Neutrophil (primary cell): ENCODE results near the gene PHGDH.

Experiments used
- H3K27ac ChIP-seq: fragments of 200-600 bp; sonication (generic); 2 replicates; pipeline ENCODE4 v1.5.1; 2016; ENCODE audit warnings: mild to moderate bottlenecking, moderate library complexity
- H3K27me3 ChIP-seq: fragments of 200-600 bp; sonication (generic); 2 replicates; pipeline ENCODE4 v1.6.0; 2016; ENCODE audit warnings: mild to moderate bottlenecking
- H3K36me3 ChIP-seq: fragments of 200-600 bp; sonication (generic); 2 replicates; pipeline ENCODE4 v1.5.1; 2017
- H3K4me1 ChIP-seq, 2 experiments: fragments of 200-600 bp in 1 of 2; sonication (generic) in 1 of 2; 1 replicate in 1 of 2; 2 replicates in 1 of 2; pipeline versions ENCODE4 v1.5.1 to v1.6.1; 2013 to 2016; ENCODE audit warnings: low read depth in 1 of 2, low read length in 1 of 2, mild to moderate bottlenecking in 1 of 2, moderate library complexity in 1 of 2; ENCODE audit not compliant: control insufficient read depth in 1 of 2, insufficient read depth in 1 of 2
- H3K4me3 ChIP-seq, 2 experiments: fragments of 200-600 bp in 1 of 2; sonication (generic) in 1 of 2; 1 replicate in 1 of 2; 2 replicates in 1 of 2; pipeline ENCODE4 v1.5.1; 2013 to 2016; ENCODE audit warnings: low read depth in 1 of 2, low read length in 1 of 2, mild to moderate bottlenecking in 1 of 2, moderate library complexity in 1 of 2
- H3K9me3 ChIP-seq: fragments of 200-600 bp; sonication (generic); 2 replicates; pipeline ENCODE4 v1.5.1; 2016
- TF ChIP-seq, protein P1 (sequence below): fragments of 200-600 bp; sonication (generic); IDR thresholded peaks from 2 replicates; pipeline ENCODE4 v1.5.1; 2016; ENCODE audit warnings: antibody characterized with exemption

PHGDH gene

DNA sequence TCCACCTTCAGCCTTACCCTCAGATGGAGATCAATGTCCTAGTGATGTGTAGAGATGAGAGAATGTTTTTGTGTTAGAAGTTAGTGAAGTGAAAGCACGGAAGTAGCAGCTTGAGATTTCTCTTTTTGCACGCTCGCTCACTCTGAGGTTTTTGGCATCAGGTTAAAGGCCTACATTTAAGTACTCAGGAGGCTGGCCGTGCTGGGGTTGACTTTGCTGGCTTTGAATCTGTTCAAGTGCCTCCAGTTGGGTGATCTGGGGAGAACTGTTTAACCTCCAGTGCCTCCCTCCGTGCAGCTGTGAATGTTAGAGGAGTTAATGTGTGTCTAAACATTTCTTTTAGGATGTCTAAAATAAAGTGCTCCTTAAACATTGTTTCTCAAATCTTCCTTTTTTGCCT, 13.9 kb downstream of the PHGDH start:
- Histone ChIP-seq H3K27ac (no peak overlapping the region), H3K4me3 (no peak overlapping the region), H3K9me3 (no peaks in the 10 kb centered on the region), H3K36me3 (no peaks in the 10 kb centered on the region), H3K4me1 (no peaks in the 10 kb centered on the region), H3K27me3 (no peaks in the 10 kb centered on the region)
- TF ChIP-seq, protein P1, sequence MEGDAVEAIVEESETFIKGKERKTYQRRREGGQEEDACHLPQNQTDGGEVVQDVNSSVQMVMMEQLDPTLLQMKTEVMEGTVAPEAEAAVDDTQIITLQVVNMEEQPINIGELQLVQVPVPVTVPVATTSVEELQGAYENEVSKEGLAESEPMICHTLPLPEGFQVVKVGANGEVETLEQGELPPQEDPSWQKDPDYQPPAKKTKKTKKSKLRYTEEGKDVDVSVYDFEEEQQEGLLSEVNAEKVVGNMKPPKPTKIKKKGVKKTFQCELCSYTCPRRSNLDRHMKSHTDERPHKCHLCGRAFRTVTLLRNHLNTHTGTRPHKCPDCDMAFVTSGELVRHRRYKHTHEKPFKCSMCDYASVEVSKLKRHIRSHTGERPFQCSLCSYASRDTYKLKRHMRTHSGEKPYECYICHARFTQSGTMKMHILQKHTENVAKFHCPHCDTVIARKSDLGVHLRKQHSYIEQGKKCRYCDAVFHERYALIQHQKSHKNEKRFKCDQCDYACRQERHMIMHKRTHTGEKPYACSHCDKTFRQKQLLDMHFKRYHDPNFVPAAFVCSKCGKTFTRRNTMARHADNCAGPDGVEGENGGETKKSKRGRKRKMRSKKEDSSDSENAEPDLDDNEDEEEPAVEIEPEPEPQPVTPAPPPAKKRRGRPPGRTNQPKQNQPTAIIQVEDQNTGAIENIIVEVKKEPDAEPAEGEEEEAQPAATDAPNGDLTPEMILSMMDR, result no peak

DNA sequence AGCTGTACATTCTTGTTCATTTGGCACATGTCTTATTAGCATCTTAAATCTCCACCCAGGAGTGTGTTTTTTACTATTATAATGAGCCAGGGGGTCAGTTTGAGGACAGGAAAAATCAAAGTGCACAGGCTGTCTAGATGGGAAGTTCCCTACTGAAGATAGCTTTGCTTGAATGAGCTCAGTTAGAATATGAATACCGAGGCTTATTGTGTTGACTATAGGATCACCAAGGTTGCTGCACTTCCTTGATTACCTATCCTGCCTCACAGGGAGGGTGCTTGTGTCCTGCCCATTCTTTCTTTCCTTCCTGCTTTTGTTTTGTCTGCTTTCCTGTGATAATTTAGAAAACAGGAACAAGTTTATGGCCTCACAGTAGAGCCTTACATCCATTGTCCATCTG, 16.3 kb downstream of the PHGDH start:
- TF ChIP-seq, protein P1, result no peak
- no peak overlapping the region for H3K27ac ChIP-seq
- H3K9me3 ChIP-seq, result no peaks in the 10 kb centered on the region
- H3K36me3 ChIP-seq, result no peaks in the 10 kb centered on the region
- no peak overlapping the region for H3K4me3 ChIP-seq
- H3K27me3 ChIP-seq, result no peaks in the 10 kb centered on the region
- no peaks in the 10 kb centered on the region for H3K4me1 ChIP-seq

DNA sequence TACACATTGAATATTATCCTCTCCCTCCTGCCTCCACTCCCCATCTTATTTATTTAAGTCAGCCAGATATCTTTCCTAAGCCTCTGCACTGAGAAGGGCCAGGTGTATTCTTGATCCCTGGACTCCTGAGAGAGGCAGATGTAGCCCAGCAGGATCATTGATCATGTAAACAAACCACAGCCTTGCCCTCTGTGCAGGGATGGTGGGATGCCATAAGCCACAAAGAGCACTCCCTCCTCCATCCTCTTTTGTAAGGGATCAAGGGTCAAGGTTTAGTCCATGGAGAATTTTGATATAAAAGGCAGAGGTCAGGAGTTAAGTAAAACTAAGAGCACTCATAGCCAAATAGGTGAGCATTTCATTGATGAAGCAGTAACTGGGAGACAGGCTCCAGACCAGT, 17.3 kb downstream of the PHGDH start:
- Histone ChIP-seq H3K9me3 (no peaks in the 10 kb centered on the region), H3K4me1 (no peaks in the 10 kb centered on the region), H3K4me3 (no peak overlapping the region), H3K27me3 (no peaks in the 10 kb centered on the region), H3K27ac (no peak overlapping the region), H3K36me3 (no peaks in the 10 kb centered on the region)
- TF ChIP-seq, protein P1, result no peak

DNA sequence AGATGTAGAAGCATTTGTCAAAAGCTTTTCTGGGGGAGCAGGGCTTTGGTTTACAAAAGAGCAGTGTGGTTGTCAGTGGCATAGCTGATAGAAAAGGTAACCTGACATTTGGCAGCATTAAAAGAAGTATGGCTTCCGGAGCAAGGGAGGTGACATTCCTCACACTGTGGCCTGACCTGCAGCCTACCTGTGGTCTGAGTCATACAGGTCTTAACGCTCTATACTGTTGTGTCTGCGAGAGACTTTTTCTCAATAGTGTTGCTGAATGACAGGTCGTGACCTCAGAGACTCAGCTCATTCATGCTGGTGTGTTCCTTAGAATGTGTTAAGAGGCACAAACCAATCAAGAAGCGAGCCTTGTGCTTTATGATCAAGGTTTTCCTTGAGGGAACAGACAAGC, 19.3 kb downstream of the PHGDH start:
- H3K9me3 ChIP-seq, result no peaks in the 10 kb centered on the region
- H3K36me3 ChIP-seq, result no peaks in the 10 kb centered on the region
- H3K27me3 ChIP-seq, result no peaks in the 10 kb centered on the region

DNA sequence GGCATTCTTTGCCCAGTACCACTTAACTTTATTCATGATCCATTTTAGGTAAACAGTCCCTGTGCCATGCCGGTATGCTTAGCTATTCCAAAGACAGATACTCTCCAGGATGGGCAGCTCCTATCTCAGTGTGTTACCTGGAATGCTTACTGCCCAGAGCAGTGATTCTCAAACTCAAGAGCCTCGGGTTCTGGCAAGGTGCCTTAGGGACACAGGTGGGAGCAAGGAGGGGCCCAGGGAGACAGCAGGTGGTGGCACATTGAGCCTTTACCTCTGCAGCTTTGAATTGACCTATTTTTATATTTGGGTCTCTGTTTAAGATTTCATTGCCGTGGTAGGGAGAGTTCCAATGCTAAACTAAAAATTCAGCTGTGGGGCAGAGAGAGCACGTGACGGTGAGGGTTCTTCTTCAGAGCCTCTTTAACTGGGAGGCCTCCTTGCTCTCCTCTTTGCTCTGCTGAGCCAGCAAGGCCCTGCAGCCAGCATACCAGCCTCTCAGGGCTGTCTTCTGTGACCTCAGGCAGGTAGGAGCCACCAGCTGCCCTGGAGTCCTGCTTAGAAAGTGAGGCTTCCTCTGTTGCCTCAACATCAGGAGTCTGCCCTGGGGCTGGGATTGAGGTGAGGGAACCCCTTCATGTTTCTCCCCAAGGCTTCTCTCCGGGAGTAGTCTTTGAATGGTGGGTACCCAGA, 20.2 kb downstream of the PHGDH start:
- no peaks in the 10 kb centered on the region for H3K27me3 ChIP-seq
- no peak overlapping the region for H3K27ac ChIP-seq
- H3K9me3 ChIP-seq, result no peaks in the 10 kb centered on the region
- TF ChIP-seq, protein P1, result no peak
- H3K36me3 ChIP-seq, result no peaks in the 10 kb centered on the region
- H3K4me3 ChIP-seq, result no peak overlapping the region
- H3K4me1 ChIP-seq, result no peaks in the 10 kb centered on the region

More for the DNA sequence above, 19.3 kb downstream of the PHGDH start:
- TF ChIP-seq, protein P1, result no peak
- Histone ChIP-seq H3K27ac (no peak overlapping the region), H3K4me3 (no peak overlapping the region), H3K4me1 (no peaks in the 10 kb centered on the region)
